ENCODE data around the gene LRMDA. TPM values are rescaled to one million over a fixed set of nuclear protein-coding genes. Genes with fewer than 3 reads are reported as not detected.
A peak's percentile ranks its signal among the peaks of the same experiment; 100 is the strongest.

Gene LRMDA
- total and polyA plus RNA-seq, 10 of the 15 experiments (the other 5 are each of a cell fraction or from before 2014, with no cell fraction given) = 0.07 to 0.54 (median 0.29) TPM; not detected in 4

DNA sequence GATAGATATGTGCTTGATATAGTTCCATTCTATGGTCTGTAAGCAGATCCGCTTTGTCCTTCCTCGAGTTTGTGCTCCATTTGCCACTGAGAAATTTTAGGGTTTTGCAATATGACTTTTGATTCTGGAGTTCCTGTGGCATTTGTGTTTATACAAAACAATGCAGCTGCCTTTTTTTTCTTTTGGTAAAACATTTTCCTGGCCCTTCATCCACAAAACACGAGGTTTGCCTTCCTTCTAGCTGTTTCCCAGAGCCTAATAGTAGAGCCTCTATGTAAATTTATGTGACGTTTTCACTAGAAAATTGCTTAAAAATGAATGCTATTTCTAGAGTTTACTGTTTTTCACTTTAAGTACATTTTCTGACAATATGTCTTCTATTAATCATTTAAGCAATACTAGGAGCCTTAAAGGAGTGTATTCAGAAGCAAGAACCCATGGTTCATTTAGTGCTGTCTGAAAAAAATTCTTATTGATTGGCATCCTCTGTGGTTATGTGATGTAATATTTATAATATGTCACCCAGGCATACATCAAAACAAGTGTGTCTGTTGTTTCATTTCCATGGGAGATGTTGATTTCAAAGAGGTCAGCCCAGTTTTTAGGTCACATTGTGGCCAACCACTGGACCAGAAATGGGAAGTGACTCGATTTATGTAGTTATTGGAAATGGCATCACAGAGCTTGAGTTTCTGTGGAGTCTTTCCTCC lies 618.3 kb downstream of the LRMDA start:
- WGBS (ENCODE audit: insufficient coverage, insufficient replicate concordance, low lambda C conversion rate, missing lambda C conversion rate) = 1% methylated on average over 5 of the region's 5 CpGs
- H3K9me3 ChIP-seq (replicated peaks; ENCODE audit: control insufficient read depth, insufficient read depth, low read length) = no peaks in the 10 kb centered on the region
- no peaks in the 10 kb centered on the region for H4K20me1 ChIP-seq (ENCODE audit: control insufficient read depth, insufficient read depth)
- H3K4me2 ChIP-seq (ENCODE audit: control insufficient read depth, insufficient read depth) = no peak overlapping the region
- FAIRE-seq (no peak), ATAC-seq (peak; percentile 31), DNase-seq (ENCODE audit: low read depth, low spot score) (no peak)
- ChIA-PET POLR2A (no interaction called here), CTCF (interaction anchor here (0.7 kb wide), 1 partner anchor 13 kb away, joined by 3 read pairs; no protein-coding TSS in a partner anchor), RAD21 (ENCODE audit: unreplicated experiment) (no interaction called here), SMC1A (ENCODE audit: uncharacterized antibody, unreplicated experiment) (no interaction called here)
- H3K4me1 ChIP-seq (ENCODE audit: control insufficient read depth, insufficient read depth, low read length) = no peaks in the 10 kb centered on the region
- no peaks in the 10 kb centered on the region for H3K36me3 ChIP-seq (ENCODE audit: control insufficient read depth in 2 of 2, insufficient read depth in 2 of 2, low read length in 1 of 2)
- H3K27me3 ChIP-seq (replicated peaks in 1 of 2; ENCODE audit: control insufficient read depth in 2 of 2, insufficient read depth in 2 of 2, low read length in 1 of 2) = no peaks in the 10 kb centered on the region
- H3K27ac ChIP-seq (ENCODE audit: control insufficient read depth, insufficient read depth) = no peak overlapping the region
- no peak overlapping the region for H3K4me3 ChIP-seq
- TF ChIP-seq, protein P1, sequence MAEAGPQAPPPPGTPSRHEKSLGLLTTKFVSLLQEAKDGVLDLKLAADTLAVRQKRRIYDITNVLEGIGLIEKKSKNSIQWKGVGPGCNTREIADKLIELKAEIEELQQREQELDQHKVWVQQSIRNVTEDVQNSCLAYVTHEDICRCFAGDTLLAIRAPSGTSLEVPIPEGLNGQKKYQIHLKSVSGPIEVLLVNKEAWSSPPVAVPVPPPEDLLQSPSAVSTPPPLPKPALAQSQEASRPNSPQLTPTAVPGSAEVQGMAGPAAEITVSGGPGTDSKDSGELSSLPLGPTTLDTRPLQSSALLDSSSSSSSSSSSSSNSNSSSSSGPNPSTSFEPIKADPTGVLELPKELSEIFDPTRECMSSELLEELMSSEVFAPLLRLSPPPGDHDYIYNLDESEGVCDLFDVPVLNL (IDR thresholded peaks at IDR 0.05; ENCODE audit: low read depth, low read length) = no peak
- TF ChIP-seq, protein P2, sequence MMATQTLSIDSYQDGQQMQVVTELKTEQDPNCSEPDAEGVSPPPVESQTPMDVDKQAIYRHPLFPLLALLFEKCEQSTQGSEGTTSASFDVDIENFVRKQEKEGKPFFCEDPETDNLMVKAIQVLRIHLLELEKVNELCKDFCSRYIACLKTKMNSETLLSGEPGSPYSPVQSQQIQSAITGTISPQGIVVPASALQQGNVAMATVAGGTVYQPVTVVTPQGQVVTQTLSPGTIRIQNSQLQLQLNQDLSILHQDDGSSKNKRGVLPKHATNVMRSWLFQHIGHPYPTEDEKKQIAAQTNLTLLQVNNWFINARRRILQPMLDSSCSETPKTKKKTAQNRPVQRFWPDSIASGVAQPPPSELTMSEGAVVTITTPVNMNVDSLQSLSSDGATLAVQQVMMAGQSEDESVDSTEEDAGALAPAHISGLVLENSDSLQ (IDR thresholded peaks at IDR 0.05) = peak; percentile 30; the same call in 1 of the 2 replicates
- H2AFZ ChIP-seq (ENCODE audit: control insufficient read depth, low read depth, low read length) = no peak overlapping the region
- no peaks in the 10 kb centered on the region for H3K79me2 ChIP-seq (ENCODE audit: control insufficient read depth, insufficient read depth, low read length)
- BruUV-seq (replicated peaks) = no TSS peak
- in situ Hi-C loops (cut with MboI) (loop anchor here (25.0 kb wide), 1 partner anchor 662 kb away; no protein-coding TSS in a partner anchor), intact Hi-C loops (cut with micrococcal nuclease; ENCODE audit: unreplicated experiment) (no loop called here)
- H3K9ac ChIP-seq (ENCODE audit: control insufficient read depth, insufficient read depth, low read length) = no peak overlapping the region

DNA sequence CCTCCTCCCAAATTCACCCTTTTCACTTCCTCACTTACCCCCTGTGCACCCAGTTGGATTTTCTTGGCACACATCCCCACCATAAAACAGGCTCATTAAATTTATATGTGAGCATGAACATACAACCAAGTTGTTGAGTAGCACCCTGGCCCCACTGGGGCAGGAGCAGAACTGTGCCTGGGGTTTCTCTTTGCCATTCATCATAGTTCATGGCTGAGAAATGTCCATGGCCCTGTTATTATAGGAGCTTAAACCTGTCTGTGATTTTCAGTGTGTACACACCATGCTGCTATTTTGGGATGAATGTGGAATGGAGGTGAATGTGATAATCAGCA lies 618.8 kb downstream of the LRMDA start:
- FAIRE-seq (no peak), DNase-seq (ENCODE audit: low read depth, low spot score) (no peak), ATAC-seq (no peak; the same call in 2 of the 3 replicates)
- POLR2A ChIA-PET = no interaction called here
- Histone ChIP-seq H3K79me2 (ENCODE audit: control insufficient read depth, insufficient read depth, low read length) (no peaks in the 10 kb centered on the region), H3K9ac (ENCODE audit: control insufficient read depth, insufficient read depth, low read length) (no peak overlapping the region), H3K9me3 (replicated peaks; ENCODE audit: control insufficient read depth, insufficient read depth, low read length) (no peaks in the 10 kb centered on the region), H3K36me3 (ENCODE audit: control insufficient read depth in 2 of 2, insufficient read depth in 2 of 2, low read length in 1 of 2) (no peaks in the 10 kb centered on the region), H3K27ac (ENCODE audit: control insufficient read depth, insufficient read depth) (no peak overlapping the region), H3K4me1 (ENCODE audit: control insufficient read depth, insufficient read depth, low read length) (no peaks in the 10 kb centered on the region), H4K20me1 (ENCODE audit: control insufficient read depth, insufficient read depth) (no peaks in the 10 kb centered on the region), H2AFZ (ENCODE audit: control insufficient read depth, low read depth, low read length) (no peak overlapping the region), H3K4me3 (no peak overlapping the region), H3K27me3 (replicated peaks in 1 of 2; ENCODE audit: control insufficient read depth in 2 of 2, insufficient read depth in 2 of 2, low read length in 1 of 2) (no peaks in the 10 kb centered on the region), H3K4me2 (ENCODE audit: control insufficient read depth, insufficient read depth) (no peak overlapping the region)
- no peak for TF ChIP-seq IKZF2 (IDR thresholded peaks at IDR 0.05)
- TF ChIP-seq CBX3 (IDR thresholded peaks at IDR 0.05; ENCODE audit: borderline replicate concordance, low read depth) = no peak
- no peak for TF ChIP-seq NR2C1 (IDR thresholded peaks at IDR 0.05)
- no peak for TF ChIP-seq BHLHE40 (IDR thresholded peaks at IDR 0.05; ENCODE audit: borderline replicate concordance in 1 of 2, low read depth in 2 of 2, low read length in 1 of 2)
- no peak for TF ChIP-seq SIX5 (IDR thresholded peaks at IDR 0.05; ENCODE audit: low read depth, low read length, severe bottlenecking)
- no peak for TF ChIP-seq TBL1XR1 (IDR thresholded peaks at IDR 0.05; ENCODE audit: low read depth, low read length)
- TF ChIP-seq ETV6 (conservative IDR thresholded peaks at IDR 0.05 in 1 of 2, IDR thresholded peaks at IDR 0.05 in 1 of 2; ENCODE audit: borderline replicate concordance in 1 of 2, low read depth in 1 of 2) = no peak
- TF ChIP-seq NFIC (IDR thresholded peaks at IDR 0.05; ENCODE audit: low read depth, low read length) = no peak
- TF ChIP-seq BMI1 (IDR thresholded peaks at IDR 0.05; ENCODE audit: borderline replicate concordance) = no peak
- TF ChIP-seq CHD4 (IDR thresholded peaks at IDR 0.05) = no peak
- TF ChIP-seq POU2F2 (IDR thresholded peaks at IDR 0.05; ENCODE audit: borderline replicate concordance, low read depth, low read length) = no peak
- RAD21 ChIA-PET (ENCODE audit: unreplicated experiment) = no interaction called here
- CTCF ChIA-PET = interaction anchor here (0.7 kb wide), 1 partner anchor 14 kb away, joined by 3 read pairs; no protein-coding TSS in a partner anchor
- intact Hi-C loops (cut with micrococcal nuclease; ENCODE audit: unreplicated experiment) (no loop called here), in situ Hi-C loops (cut with MboI) (no loop called here)
- no TSS peak for BruUV-seq (replicated peaks)
- SMC1A ChIA-PET (ENCODE audit: uncharacterized antibody, unreplicated experiment) = no interaction called here

All from GM12878 (cell line).